PFSK-1 (cell line): ENCODE results near the gene PLEKHH3.
A peak's percentile ranks its signal among the peaks of the same experiment; 100 is the strongest.

Source experiments
- FOXP2 ChIP-seq: optimal IDR thresholded peaks from 2 replicates; pipeline ENCODE3; 2011; ENCODE audit warnings: borderline replicate concordance, control low read depth, inconsistent platforms; ENCODE audit not compliant: insufficient read depth; ENCODE audit errors: extremely low read length, extremely low read depth
- POLR2AphosphoS5 ChIP-seq: IDR thresholded peaks from 2 replicates; pipeline ENCODE4 v1.6.1; 2012; ENCODE audit warnings: low read depth, mild to moderate bottlenecking, control low read depth, low read length, moderate library complexity
- SIN3A ChIP-seq: IDR thresholded peaks from 2 replicates; pipeline ENCODE4 v1.6.1; 2012; ENCODE audit warnings: mild to moderate bottlenecking, low read length, moderate library complexity, borderline replicate concordance; ENCODE audit not compliant: insufficient read depth
- TAF1 ChIP-seq: IDR thresholded peaks from 2 replicates; pipeline ENCODE4 v1.6.1; 2012; ENCODE audit warnings: low read length, control low read depth, borderline replicate concordance; ENCODE audit not compliant: insufficient read depth
- TF ChIP-seq, protein P1 (sequence below), 2 experiments: IDR thresholded peaks; 2 replicates each; pipeline versions ENCODE4 v1.6.1 to v1.8.0; 2011 to 2012; ENCODE audit warnings: low read depth in 2 of 2, low read length in 2 of 2, control low read depth in 1 of 2, inconsistent platforms in 1 of 2, mild to moderate bottlenecking in 1 of 2, moderate library complexity in 1 of 2; ENCODE audit not compliant: insufficient read depth in 1 of 2

DNA sequence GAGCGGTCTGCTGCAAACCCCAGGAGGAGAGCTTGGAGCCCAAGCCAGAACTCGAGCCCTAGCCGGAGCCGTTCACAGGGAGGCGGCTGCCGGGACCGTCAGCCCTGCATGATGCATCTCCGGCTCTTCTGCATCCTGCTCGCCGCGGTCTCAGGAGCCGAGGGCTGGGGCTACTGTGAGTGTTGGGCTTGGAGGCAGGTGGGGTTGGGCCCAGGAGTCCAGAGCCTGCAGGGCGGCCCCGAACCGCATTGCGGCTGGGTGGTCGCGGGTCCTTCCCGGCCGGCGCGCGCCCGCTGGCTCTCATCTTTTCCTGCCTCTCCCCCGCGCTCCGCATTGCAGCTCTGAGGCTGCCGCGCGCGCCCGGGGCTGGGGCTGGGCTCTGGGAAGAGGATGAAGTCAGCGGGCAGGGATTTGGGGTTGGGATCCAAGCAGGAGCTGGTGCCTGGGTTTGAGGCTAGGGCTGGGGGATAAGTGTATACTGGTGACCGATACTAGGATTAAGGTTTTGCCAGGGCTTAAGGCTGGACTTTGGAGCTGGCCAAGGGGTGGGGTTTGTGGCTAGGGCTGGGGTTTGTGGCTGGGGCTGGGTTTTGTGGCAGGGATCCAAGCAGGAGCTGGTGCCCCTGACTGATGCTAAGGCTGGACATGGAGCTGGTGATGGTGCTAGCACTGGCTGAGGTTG, 6.1 kb upstream of the PLEKHH3 start:
- TF ChIP-seq POLR2AphosphoS5, result peak; percentile 31; the same call in 1 of the 2 replicates
- TF ChIP-seq SIN3A, result no peak
- TF ChIP-seq, protein P1, sequence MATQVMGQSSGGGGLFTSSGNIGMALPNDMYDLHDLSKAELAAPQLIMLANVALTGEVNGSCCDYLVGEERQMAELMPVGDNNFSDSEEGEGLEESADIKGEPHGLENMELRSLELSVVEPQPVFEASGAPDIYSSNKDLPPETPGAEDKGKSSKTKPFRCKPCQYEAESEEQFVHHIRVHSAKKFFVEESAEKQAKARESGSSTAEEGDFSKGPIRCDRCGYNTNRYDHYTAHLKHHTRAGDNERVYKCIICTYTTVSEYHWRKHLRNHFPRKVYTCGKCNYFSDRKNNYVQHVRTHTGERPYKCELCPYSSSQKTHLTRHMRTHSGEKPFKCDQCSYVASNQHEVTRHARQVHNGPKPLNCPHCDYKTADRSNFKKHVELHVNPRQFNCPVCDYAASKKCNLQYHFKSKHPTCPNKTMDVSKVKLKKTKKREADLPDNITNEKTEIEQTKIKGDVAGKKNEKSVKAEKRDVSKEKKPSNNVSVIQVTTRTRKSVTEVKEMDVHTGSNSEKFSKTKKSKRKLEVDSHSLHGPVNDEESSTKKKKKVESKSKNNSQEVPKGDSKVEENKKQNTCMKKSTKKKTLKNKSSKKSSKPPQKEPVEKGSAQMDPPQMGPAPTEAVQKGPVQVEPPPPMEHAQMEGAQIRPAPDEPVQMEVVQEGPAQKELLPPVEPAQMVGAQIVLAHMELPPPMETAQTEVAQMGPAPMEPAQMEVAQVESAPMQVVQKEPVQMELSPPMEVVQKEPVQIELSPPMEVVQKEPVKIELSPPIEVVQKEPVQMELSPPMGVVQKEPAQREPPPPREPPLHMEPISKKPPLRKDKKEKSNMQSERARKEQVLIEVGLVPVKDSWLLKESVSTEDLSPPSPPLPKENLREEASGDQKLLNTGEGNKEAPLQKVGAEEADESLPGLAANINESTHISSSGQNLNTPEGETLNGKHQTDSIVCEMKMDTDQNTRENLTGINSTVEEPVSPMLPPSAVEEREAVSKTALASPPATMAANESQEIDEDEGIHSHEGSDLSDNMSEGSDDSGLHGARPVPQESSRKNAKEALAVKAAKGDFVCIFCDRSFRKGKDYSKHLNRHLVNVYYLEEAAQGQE (IDR thresholded peaks at IDR 0.05; ENCODE audit: insufficient read depth in 1 of 2, low read depth in 2 of 2, low read length in 2 of 2), result no peak
- TF ChIP-seq TAF1, result no peak
- TF ChIP-seq FOXP2, result no peak
